Measurements from ENCODE around the gene PYY.

GRCh38 chr17:43956222-43956621 lies 2.5 kb upstream of the PYY start:
- TF ChIP-seq CTCF (IDR thresholded peaks at IDR 0.05) (no peak), EP300 (IDR thresholded peaks at IDR 0.05) (no peak)

All from upper lobe of left lung (tissue), 4 donors.